DMS 273 (cell line): ENCODE results near the gene CRYBA2.

Experiments
- DNase-seq: peaks from one replicate; lab custom pipeline; 2025; ENCODE audit not compliant: unreplicated experiment; lab: John Stamatoyannopoulos, UW

The CRYBA2 gene

DNA sequence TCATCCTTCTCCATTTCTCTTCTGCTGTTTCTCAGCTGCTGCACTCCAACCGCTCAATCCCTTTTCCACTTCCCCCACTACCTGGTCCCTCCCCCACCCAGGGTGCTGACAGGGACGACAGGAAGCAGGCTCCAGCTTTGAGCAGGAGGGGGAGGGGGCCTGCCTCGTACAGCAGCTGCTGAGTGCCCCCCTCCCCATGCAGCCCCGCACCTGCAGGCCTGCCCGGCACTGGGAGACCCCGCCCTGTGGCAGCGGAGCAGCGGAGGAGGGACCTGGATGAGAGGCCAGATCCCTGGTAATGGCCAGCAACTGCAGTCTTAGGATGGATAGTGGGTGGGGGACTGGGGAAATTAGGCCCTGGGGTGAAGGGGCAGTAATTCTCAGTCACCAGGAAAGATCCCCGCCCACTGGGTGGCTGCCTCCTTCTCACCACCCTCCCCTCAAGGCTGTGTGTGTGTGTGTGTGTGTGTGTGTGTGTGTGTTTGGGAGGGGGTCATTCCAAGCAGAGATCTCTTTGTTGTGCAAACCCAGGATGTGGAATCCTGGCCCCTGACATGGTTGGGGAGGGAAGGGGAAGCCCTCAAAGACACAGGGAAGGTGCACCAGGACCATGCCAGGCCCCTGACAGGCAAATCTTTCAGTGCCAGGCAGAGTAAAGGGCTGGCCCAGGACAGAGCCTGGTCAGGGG, 6.8 kb upstream of the CRYBA2 start:
- DNase-seq, result no peak

DNA sequence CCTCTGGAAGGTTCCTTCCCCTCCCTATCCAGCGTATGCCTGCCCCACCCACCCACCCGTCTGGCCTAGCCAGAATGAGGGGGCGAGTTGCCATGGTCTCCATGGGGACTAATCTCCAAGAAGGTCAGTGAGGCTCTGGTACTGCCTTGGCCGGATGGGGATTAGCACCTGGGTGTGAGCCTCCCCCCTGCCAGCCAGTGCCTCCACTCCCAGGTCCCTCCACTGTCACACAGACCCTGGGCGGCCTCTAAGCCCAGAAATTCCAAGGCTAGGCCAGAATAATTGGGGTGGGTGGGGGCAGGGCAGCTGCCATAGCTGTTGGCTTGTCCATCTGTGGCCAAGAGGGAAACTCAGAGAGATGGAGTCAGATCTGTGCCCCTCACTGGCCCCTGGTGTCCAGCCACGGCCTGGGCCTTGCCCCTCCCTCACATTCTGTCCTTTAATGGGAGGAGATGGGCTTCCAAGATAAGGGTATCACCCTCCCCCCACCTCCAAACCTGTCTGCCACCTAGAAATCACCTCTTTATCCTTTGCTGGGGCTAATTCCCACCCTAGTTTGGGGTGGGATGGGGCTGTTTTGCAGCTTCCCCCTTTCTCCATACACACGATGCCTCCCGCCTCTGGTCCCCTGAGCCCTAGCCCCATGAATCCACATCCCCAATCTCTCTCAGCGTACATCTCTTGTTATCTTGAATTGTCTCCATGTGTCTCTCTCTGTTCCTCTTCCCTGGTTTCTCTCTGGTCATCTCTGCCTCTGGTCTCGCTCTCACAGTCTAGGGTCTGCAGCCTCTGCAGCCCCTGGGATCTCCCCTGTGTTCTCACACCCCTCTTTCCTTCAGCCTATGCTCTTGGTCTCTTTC, 6.0 kb upstream of the CRYBA2 start:
- DNase-seq, result peak; percentile 40

DNA sequence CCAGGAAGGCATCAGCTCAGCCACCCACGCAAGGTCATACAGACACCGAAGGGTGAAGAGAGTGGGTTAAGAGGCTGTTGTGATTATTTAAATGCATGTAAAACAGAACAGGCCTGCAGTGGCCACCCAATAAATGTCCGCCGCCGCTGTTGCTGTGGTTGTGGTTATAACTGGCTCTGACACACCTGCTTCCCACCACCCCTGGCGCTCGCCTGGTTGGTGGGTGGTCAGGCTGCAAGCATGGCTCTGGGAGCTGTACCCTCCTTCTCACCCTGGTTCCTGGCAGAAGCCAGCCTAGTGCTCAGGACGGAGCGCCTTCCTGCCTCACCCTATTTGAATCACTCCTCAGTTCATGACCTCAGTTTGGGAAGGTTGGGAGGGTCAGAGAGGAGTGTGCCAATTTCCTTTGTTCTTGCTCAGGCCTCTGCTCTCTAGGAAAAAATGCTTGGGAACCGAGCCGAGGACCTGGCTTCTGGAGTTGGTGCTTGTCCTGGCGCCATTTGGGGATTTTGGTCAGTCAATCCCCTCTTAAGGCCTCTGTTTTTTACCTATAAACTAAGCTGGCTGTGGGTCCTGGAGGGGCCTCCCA, 5.3 kb upstream of the CRYBA2 start:
- DNase-seq, result no peak

DNA sequence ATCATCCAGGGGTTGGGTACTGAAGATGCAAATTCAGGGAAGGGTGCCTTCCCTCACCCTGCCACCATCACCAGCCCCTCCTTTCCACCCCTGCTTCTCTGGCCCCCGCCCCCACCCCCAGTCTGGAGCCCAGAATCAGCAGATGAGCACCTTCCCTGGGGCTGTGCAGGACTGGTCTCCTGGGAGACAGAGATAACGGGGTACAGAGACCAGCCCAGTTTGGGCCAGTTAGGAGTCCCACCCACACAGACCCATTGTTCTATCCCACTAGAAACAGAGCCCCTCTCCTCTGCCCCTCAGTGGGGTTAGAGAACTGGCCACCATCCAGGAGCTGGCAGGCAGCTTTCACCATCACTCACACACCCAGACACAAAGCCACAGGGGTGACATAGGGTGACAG, 4.5 kb upstream of the CRYBA2 start:
- no peak for DNase-seq

DNA sequence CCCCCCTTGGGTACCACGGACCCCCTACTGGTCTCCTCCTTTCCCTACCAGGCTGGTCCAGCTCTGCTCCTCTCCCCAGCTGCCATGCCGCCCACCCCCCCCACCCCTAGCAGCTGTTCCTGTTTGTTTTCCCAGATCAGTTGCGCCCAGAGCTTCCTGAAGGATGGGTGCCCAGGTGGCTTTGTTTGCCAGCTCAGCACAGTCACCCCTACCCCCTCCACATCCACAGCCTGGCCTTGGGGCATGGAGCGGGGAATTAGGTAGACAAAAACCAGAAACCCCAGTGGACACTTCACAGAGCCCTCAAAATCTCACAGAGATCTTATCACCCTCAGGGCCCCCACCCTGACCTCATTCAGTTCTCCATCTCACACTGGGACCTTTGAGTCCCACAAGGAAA, 3.7 kb upstream of the CRYBA2 start:
- DNase-seq, result peak; percentile 83

DNA sequence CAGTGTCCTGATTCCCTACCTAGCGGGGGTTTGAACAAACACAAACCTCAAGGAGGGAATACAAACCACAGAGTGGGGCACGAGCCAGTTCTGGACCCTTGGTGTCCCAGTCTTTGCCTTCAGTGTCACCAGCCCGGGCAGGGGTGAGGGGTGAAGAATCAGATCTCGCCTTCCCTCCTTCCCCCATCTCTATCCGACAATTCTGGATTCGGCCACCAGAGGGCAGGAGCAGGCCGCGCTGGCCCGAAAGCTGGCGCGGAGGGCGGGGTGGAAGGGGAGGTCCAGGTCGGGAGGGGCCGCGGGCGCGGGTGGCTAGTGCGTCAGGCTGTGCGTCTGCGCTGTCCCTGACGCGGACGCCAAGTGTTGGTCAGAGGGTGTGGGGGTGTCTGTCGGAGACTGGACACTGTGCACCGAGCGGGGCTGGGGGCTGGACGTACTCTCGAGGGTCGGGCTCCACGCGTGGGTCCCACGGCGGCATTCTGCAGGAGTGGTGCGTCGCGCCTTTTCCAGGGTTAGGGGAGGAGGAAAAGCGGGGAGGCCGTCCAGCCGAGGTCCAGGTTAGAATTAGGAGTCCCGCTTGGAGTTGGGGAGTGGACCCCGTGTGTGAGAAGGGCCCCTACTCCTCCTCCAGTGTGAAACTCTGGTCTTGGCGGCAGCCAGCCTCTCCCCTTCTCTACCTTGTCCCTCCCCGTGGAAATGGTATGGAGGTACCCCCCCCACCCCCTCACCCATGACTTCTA, 2.9 kb upstream of the CRYBA2 start:
- peak; percentile 94 for DNase-seq

DNA sequence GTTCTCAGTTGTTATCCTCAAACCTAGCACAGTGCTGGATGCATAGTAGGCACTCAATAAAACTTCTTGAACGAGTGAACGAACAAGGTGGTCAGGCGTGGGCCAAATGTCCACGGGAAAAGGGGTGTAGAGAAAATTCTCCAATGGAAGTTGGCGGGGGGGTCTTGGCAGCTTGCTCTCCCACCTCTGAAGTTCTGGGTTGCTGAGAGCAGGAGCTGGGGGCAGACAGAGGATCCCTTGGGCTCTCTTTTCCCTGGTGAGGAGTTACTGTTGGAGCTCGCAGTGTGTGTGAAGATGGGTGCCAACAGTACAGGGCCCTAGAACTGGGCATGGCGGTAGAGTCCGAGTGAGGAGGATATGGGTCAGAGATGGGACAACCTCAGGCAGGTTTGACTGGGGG, 2.3 kb upstream of the CRYBA2 start:
- DNase-seq, result no peak

DNA sequence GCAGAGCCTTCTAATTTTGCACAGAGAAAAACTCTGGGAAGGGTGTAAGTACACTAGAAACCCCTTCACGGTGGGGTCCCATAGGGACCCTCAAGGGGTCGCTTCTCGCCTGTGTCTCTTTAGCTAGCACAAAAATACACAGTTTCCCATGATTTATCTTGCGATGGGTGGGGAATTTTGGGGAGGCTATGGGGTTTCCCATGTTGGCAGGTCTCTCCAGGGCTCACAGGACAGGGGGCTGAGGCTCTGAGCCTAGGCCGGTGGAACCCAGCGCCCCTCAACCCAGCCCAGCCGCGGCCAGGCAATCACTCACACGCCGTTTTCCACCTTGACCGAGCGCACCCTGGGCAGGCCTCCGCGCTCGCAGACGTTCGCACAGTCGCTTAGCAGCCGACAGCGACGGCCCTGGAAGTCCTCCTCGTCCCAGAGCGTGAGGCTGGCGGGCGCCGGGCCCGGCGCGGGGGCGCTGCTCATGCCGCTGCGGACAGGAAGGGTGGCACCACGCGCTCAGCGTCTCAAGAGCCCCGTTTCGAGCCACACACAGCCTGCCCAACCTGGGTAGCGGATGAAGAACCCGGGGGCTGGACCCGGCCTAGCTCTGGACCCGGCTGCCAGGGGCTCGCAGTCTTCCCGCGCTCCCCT, 398 bp downstream of the CRYBA2 start:
- DNase-seq, result peak; percentile 46

DNA sequence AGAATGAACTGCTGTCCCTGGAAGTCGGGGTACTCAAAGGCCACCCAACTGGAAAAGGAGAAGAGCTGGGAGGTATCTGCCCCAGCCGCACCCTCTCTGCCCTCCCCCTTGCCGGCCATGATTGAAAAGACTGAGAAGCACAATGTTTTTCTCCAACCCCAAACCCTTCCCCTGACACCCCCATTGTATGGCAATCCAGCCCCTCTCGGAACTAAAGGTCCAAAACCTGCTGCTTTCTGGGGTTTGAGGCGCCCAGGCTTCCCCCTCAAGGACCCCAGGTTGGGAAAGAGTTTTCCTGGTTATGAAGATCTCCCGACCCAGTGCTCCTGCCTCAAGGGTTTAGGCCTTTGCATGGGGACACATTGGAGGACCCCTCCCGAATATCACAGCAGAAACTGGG, 1.0 kb downstream of the CRYBA2 start:
- no peak for DNase-seq

DNA sequence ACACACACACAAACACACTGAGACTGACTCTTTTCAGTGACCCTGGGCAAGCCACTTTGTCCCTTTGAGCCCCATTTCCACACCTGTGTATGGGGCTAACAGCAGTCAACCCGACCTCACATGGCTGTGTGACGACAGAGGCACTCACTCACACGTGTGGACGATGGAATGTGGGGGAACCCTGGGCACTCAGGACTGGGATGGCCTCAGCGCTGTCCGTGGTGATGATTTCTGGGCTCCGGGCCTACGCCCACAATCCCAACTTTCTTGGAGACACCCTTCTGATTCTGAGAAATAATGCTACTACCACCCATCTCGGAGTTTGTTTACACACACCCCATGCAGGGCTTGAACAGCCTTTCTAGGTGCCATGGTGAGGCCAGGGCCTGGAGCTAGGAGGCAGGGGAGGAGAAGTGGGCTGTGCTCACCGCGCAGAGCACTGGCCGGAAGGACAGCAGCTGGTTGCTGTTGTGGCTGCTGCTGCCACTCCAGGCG, 1.5 kb downstream of the CRYBA2 start:
- no peak for DNase-seq

DNA sequence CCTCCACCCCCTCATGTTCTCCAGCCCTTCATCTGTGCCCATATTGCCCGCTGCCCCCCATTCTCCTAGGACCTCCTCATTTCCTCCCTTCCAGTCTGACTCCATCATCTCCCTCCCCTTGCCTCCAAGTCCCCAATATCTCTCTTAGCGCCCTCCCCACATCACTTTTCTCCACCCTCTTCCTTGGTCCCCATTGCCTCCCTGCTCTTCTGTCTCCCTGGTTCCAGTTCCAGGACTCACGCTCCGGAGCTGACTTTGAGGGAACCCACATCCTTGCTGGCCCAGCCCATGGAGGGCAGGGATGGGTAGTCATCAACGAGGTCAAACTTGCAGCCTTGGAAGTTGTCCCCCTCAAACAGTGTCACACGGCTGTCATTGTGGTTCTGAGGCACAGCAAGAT, 2.6 kb downstream of the CRYBA2 start:
- no peak for DNase-seq

DNA sequence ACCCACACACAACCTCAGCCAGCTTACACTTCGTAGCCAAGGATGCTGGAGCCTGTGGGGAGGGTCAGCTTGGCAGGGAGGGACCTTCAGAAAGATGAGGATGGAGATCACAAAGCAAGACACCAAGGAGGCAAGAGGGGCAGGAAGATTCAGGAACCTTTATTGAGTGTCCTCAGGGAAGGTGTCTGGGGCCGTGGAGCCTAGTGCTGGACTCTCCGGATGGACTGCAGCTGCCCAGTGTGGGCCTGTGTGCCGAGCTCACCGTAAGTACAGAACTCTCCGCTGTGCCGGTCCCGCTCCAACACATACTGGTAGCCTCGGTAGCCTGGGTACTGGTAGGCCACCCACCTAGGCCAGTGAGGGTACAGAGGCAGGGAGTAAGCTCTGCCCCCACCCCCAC, 3.2 kb downstream of the CRYBA2 start:
- DNase-seq, result no peak

DNA sequence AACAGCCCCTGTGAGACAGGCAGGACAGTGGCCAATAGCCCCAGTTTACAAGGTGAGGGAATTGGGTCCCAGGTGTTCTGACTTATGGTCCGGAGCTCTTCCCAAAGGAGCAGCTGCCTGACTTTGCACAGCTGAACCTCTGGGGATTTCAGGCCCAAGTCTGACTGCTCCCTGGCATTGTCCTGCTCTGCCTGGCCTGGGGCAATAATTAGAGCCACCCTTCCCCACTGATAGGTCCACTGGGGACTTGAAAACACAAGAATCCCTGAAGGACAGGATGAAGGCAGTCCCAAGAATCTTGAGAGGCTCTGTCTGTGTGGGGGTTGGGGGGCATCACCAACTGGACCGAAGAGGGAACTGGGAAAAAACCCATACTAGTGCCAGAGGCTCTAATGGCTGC, 4.6 kb downstream of the CRYBA2 start:
- DNase-seq, result no peak

DNA sequence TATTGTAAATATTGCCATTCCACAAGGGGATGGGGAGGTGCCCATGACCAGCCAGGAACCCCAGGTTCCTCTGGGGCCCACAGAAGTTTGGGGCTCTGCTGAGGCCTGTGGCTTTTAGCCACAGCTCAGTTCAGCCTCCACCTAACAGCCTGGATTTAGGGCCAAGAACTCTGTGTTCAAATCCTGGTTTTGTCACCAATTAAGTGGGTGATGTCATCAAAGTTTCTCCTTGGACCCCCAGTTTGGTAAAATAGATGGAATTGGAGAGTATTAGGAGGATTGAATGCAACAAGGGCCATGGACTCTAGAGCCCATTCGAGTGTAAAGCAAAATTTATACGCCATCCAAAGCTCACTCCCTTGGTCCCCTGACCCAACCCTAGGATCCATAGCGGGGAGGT, 5.1 kb downstream of the CRYBA2 start:
- DNase-seq, result no peak

DNA sequence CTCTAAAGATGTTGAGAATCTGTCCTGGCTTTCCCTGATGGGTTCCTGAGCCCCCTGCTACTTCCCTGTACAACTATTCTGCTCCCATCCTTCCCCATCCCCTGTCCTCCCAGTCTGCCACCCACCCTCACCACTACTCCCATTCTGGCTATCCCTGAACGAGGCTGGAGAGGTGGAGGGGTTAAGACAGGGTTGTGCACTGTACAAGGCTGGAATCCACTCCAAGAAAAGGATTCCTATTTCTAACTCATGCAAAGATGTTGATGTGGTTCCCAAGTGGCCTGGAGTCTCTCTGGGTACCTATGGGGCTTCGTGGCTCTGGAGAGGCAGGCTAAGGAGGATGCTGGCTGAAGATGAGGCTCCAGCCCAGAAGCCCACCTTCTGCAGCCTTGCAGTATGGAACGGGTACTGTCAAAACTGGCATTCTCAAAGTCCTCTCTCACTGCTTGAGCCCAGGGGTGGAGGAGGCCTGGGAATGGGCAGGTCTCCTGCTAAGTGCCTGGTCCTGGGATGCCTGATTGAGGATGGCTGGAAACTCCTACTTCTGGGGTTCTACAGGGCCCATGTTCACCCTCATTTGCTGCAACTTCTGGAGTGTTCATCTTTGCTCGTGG, 7.0 kb downstream of the CRYBA2 start:
- no peak for DNase-seq

DNA sequence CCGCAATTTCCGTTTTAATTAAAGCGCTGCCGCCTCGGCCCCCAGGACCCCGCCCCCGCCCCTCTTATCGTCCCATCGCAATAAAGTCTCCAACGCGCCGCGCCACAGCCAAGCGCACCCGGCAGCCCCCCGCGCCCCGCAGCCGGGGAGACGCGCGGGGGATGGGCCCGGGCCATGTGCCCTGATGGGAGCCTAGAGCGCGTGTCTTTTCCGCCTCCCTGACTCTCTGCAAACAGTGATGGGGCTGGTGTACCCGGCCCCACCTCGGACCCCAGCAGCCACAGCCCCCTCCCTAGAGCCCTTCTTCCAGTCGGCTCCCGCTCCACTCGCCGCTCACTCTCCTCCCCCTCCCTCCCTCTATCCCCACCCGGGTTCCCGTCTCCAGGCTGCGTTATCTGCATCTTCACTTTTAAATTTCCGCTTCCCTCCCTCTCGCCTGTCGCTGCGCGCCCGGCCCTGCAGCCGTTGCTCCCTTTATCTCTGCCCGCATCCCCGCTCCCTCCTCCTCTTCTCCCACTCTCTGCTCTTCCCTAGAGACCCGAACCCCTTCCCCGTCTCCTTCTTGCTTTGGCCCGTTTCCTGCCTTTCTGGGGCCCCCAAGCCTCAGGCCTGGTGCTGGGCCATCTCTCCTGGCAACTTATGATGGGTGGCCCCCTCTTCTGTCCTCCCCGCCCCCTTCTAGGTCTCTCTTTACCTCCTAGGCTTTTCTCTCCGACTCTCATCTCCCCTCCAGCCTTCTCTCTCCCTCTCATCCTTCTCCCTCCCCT, 7.7 kb downstream of the CRYBA2 start:
- no peak for DNase-seq

DNA sequence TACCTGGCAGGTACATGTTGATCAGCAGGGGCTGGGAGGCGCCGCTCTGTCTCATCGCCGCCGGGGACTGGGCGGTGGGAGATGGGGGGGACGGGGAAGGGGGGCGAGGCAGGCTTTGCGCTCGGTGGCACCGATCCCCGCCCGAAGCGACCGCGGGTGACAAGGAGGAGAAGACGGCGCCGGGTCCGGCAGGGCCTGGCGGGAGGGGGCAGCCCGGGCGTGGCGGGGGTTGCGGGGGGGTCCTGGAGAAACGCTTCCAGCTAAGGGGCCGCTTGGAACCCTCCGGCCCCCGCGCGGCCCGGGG, 8.2 kb downstream of the CRYBA2 start, which contains the start of gene FEV:
TSS of gene FEV (minus strand) at position 164 of the 304 bp plus-strand sequence. CDS start at position 55, 109 bp downstream.
- no peak for DNase-seq

DNA sequence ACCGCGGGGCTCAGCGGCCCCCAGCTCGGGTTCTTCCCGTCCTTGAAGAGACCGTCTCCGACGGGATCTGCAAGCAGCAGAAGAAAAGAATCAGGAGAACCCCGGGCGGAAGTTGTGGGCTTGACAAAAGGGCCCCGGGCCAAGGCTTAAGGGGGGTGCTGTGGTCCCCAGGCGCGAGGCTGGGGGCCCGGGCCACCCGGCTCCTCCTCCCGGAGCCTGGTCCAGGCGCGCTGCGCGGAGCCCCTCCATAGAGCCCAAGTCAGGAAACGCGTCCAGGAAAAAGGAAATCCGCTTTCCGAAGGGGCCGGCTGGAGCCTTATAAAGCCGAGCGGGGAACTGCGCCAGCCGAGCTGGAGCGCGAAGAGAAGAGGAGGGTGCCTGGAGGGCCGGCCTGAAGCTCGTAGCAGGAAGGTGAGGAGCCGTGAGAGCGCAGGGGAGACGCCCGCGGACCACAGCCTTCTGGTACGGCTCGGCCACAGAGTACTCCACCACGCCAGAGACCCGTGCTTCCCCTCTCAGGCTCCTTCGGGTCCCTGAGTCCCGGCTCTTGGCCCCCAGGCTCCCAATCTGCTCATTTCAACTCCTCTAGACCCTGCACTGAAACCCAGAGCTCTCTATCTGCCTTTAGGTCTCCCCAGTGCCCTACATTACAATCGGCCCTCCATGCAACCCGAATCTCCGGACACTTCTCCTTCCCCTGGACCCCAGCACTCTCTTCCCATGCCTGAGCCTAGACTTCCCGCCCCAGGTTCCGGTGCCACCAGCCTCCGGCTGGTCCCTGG, 8.8 kb downstream of the CRYBA2 start:
- DNase-seq, result peak; percentile 80

DNA sequence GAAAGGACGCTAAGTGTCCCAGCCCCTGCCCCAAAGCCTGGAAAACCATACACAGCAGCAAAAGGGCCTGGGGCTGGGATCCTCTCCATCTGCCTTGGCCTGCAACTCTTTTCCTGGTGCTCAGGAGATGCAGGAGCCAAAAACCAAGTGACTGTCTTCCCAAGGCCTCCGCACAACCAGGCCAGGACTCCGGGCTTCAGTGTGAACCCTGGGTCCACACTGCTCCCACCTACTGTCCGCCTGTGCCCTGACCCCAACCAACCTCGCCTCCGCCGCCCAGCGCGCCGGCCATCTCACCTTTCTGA, 9.3 kb downstream of the CRYBA2 start:
- DNase-seq, result no peak
